ENCODE results near the gene KCNC4. TPM values are rescaled to one million over a fixed set of nuclear protein-coding genes. Genes with fewer than 3 reads are reported as not detected.

KCNC4 gene
- total RNA-seq, 4 donors from 2014 or later: 3.8 to 12.5 (median 4.6) TPM

- intact Hi-C loops (cut with DNase I): loop anchor here (10.0 kb wide), 1 partner anchor 294 kb away; no protein-coding TSS in a partner anchor
- WGBS, 2 donors: 68 to 72% methylated on average over 14 of the region's 14 CpGs
These were observed 9.4 kb upstream of the KCNC4 start for GRCh38 chr1:110200666-110201065.

GRCh38 chr1:110201157-110201825, 8.8 kb upstream of the KCNC4 start:
- H3K4me3 ChIP-seq (replicated peaks in 1 of 3): no peak overlapping the region
- TF ChIP-seq CTCF (IDR thresholded peaks at IDR 0.05) (no peak), POLR2A (IDR thresholded peaks at IDR 0.05) (no peak)
- H3K9me3 ChIP-seq: no peaks in the 10 kb centered on the region
- intact Hi-C loops (cut with DNase I): loop anchor here (10.0 kb wide), 1 partner anchor 294 kb away; no protein-coding TSS in a partner anchor
- H3K4me1 ChIP-seq: no peaks in the 10 kb centered on the region
- no peaks in the 10 kb centered on the region for H3K27me3 ChIP-seq
- no peak for DNase-seq
- H3K36me3 ChIP-seq: no peaks in the 10 kb centered on the region
- 84% methylated on average over 5 to 10 of the region's 10 CpGs for WGBS, 2 donors
- H3K27ac ChIP-seq: no peak overlapping the region

More at GRCh38 chr1:110200666-110201065, 9.4 kb upstream of the KCNC4 start:
- Histone ChIP-seq H3K4me1 (no peaks in the 10 kb centered on the region), H3K9me3 (no peaks in the 10 kb centered on the region), H3K36me3 (no peaks in the 10 kb centered on the region), H3K4me3 (replicated peaks in 1 of 3) (no peak overlapping the region), H3K27ac (no peak overlapping the region), H3K27me3 (no peaks in the 10 kb centered on the region)
- no peak for DNase-seq
- TF ChIP-seq CTCF (IDR thresholded peaks at IDR 0.05) (no peak), POLR2A (IDR thresholded peaks at IDR 0.05) (no peak)

GRCh38 chr1:110203021-110203661, 7.0 kb upstream of the KCNC4 start:
- TF ChIP-seq CTCF (IDR thresholded peaks at IDR 0.05): peak; percentile 60 to 88 (median 73)
- TF ChIP-seq POLR2A (IDR thresholded peaks at IDR 0.05): no peak
- Histone ChIP-seq H3K27ac (no peak overlapping the region), H3K9me3 (no peaks in the 10 kb centered on the region), H3K4me3 (replicated peaks in 1 of 3) (no peak overlapping the region), H3K27me3 (no peaks in the 10 kb centered on the region), H3K4me1 (no peaks in the 10 kb centered on the region), H3K36me3 (no peaks in the 10 kb centered on the region)
- intact Hi-C loops (cut with DNase I): loop anchor here (2.0 to 10.0 kb wide), 2 partner anchors 262 to 292 kb away; no protein-coding TSS in a partner anchor
- DNase-seq: peak; percentile 49 to 50
- WGBS, 2 donors: 34 to 36% methylated on average over 6 of the region's 6 CpGs

- H3K4me3 ChIP-seq (replicated peaks in 1 of 3): no peak overlapping the region
- H3K4me1 ChIP-seq: peaks cover 0 to 8% of the 10 kb centered on the region in 2 donors
- TF ChIP-seq POLR2A (IDR thresholded peaks at IDR 0.05) (no peak), CTCF (IDR thresholded peaks at IDR 0.05) (no peak)
- H3K27me3 ChIP-seq: no peaks in the 10 kb centered on the region
- intact Hi-C loops (cut with DNase I): loop anchor here (5.0 to 10.0 kb wide), 2 partner anchors 202 to 290 kb away; partner anchors contain the start of gene LAMTOR5
- no peak for DNase-seq
- no peak overlapping the region for H3K27ac ChIP-seq
- 88 to 100% methylated on average over 3 to 4 of the region's 4 CpGs for WGBS, 2 donors
- H3K9me3 ChIP-seq: no peaks in the 10 kb centered on the region
- no peaks in the 10 kb centered on the region for H3K36me3 ChIP-seq
These were observed 5.0 kb upstream of the KCNC4 start for GRCh38 chr1:110205156-110205555.

Measured in thyroid gland (tissue), 4 donors.